Endothelial cell of umbilical vein (primary cell): Measurements from ENCODE around the gene FZD10. TPM values are rescaled to one million over a fixed set of nuclear protein-coding genes. Genes with fewer than 3 reads are reported as not detected.

Source experiments
- BruUV-seq: library from RNA; stranded (reverse); fragments of 400-500 nt; replicated peaks from 2 replicates; lab custom pipeline; 2021; lab: Mats Ljungman, UMichigan
- CTCF ChIA-PET: fragments of 300-600, 350-600 bp; sonication (Branson Sonifier 250); formaldehyde crosslinking; loops from one replicate; lab custom pipeline; 2021; ENCODE audit warnings: antibody characterized with exemption, inconsistent platforms; lab: Charles Lee
- POLR2A ChIA-PET: fragments of 300-600, 350-600 bp; sonication (Branson Sonifier 250); formaldehyde crosslinking; loops from one replicate; lab custom pipeline; 2021; ENCODE audit warnings: antibody characterized with exemption, inconsistent platforms; lab: Charles Lee
- DNase-seq: peaks from one replicate; pipeline ENCODE4 v3.0.0-alpha.2; 2011; ENCODE audit warnings: low read depth, low spot score
- FAIRE-seq: peaks from 2 replicates; lab custom pipeline; 2011; peaks lifted over from hg19 to GRCh38; lab: Jason Lieb, UNC
- H2AFZ ChIP-seq: 2 replicates; pipeline ENCODE4 v1.6.0; 2012; ENCODE audit warnings: low read depth, low read length, control low read depth, inconsistent platforms
- H3K27ac ChIP-seq: 2 replicates; pipeline ENCODE4 v1.5.1; 2011; ENCODE audit warnings: low read depth, mild to moderate bottlenecking, control low read depth, low read length, moderate library complexity; ENCODE audit not compliant: insufficient read depth
- H3K27me3 ChIP-seq, 2 experiments: 2 replicates each; pipeline versions ENCODE4 v1.6.0 to v1.6.1; 2011; ENCODE audit warnings: low read length in 2 of 2, mixed read lengths in 1 of 2; ENCODE audit not compliant: control insufficient read depth in 2 of 2, insufficient read depth in 2 of 2
- H3K36me3 ChIP-seq, 2 experiments: 2 replicates in 1 of 2; 3 replicates in 1 of 2; pipeline ENCODE4 v1.5.1; 2011; ENCODE audit warnings: low read length in 2 of 2, mild to moderate bottlenecking in 1 of 2, moderate library complexity in 1 of 2; ENCODE audit not compliant: control insufficient read depth in 2 of 2, insufficient read depth in 2 of 2; ENCODE audit errors: extremely low read depth in 1 of 2
- H3K4me1 ChIP-seq: 3 replicates; pipeline ENCODE4 v1.5.1; 2011; ENCODE audit warnings: mild to moderate bottlenecking, low read length; ENCODE audit not compliant: control insufficient read depth, insufficient read depth; ENCODE audit errors: extremely low read depth
- H3K4me2 ChIP-seq: 2 replicates; pipeline ENCODE4 v1.6.1; 2011; ENCODE audit warnings: low read length, control low read depth, mixed read lengths; ENCODE audit not compliant: insufficient read depth
- H3K4me3 ChIP-seq, 3 experiments: fragments of 200-600 bp in 1 of 3; sonication (generic), shearing (Covaris generic) in 1 of 3; replicated peaks in 1 of 3; 2 replicates each; pipeline ENCODE4 v1.5.1; 2011 to 2016; ENCODE audit warnings: control low read depth in 3 of 3, low read length in 3 of 3, mild to moderate bottlenecking in 2 of 3, inconsistent platforms in 1 of 3, low read depth in 1 of 3, moderate library complexity in 1 of 3; ENCODE audit not compliant: insufficient read depth in 1 of 3
- H3K79me2 ChIP-seq: 2 replicates; pipeline ENCODE4 v1.6.0; 2012; ENCODE audit warnings: low read length, inconsistent platforms; ENCODE audit not compliant: control insufficient read depth, insufficient read depth
- H3K9ac ChIP-seq: replicated peaks from 2 replicates; pipeline ENCODE3; 2011; ENCODE audit warnings: low read length, control low read depth; ENCODE audit not compliant: insufficient read depth; ENCODE audit errors: extremely low read depth
- H3K9me1 ChIP-seq: replicated peaks from 3 replicates; pipeline ENCODE4 v1.6.0; 2011; ENCODE audit warnings: mild to moderate bottlenecking, low read length; ENCODE audit not compliant: control insufficient read depth, insufficient read depth; ENCODE audit errors: extremely low read depth
- H3K9me3 ChIP-seq: replicated peaks from 2 replicates; pipeline ENCODE4 v1.5.1; 2012; ENCODE audit warnings: low read length, inconsistent platforms; ENCODE audit not compliant: control insufficient read depth, insufficient read depth
- H4K20me1 ChIP-seq: replicated peaks from 2 replicates; pipeline ENCODE3; 2011; ENCODE audit warnings: mild to moderate bottlenecking, low read length; ENCODE audit not compliant: control insufficient read depth, insufficient read depth; ENCODE audit errors: extremely low read depth
- EZH2 ChIP-seq: IDR thresholded peaks from 2 replicates; pipeline ENCODE4 v1.6.1; 2012; ENCODE audit warnings: borderline replicate concordance, low read depth, mild to moderate bottlenecking, moderate library complexity, low read length, inconsistent platforms; ENCODE audit not compliant: severe bottlenecking
- FOS ChIP-seq: IDR thresholded peaks from 2 replicates; pipeline ENCODE4 v1.6.1; 2011; ENCODE audit warnings: mild to moderate bottlenecking, low read length, moderate library complexity, borderline replicate concordance; ENCODE audit not compliant: insufficient read depth
- GATA2 ChIP-seq: IDR thresholded peaks from 2 replicates; pipeline ENCODE4 v1.7.0; 2011; ENCODE audit warnings: low read depth, mild to moderate bottlenecking, moderate library complexity, mixed read lengths, low read length; ENCODE audit not compliant: insufficient read length, insufficient read depth
- JUN ChIP-seq: IDR thresholded peaks from 2 replicates; pipeline ENCODE4 v1.6.1; 2011; ENCODE audit warnings: borderline replicate concordance, low read depth; ENCODE audit not compliant: insufficient read length, insufficient read depth
- MYC ChIP-seq: IDR thresholded peaks from one replicate; pipeline ENCODE4 v1.6.1; 2011; ENCODE audit warnings: mild to moderate bottlenecking, low read depth, low read length
- POLR2A ChIP-seq: IDR thresholded peaks from 2 replicates; pipeline ENCODE4 v1.6.1; 2012; ENCODE audit warnings: low read depth, mild to moderate bottlenecking, control low read depth, low read length
- POLR2AphosphoS5 ChIP-seq: IDR thresholded peaks from 2 replicates; pipeline ENCODE4 v1.6.1; 2012; ENCODE audit warnings: low read depth, mild to moderate bottlenecking, control low read depth, low read length, moderate library complexity; ENCODE audit not compliant: insufficient read depth
- dilution Hi-C: fragments of 300-500 bp; cut with MboI; formaldehyde crosslinking; loops from one replicate; pipeline ENCODE4 v1.15.0; 2019; ENCODE audit warnings: low sequenced_read_pairs; ENCODE audit not compliant: extremely low pct_ligation_motif_present
- intact Hi-C: fragments of 100-400 bp; cut with micrococcal nuclease; formaldehyde crosslinking; loops from one replicate; pipeline ENCODE4 v1.10.0; 2022
- polyA plus RNA-seq, 4 experiments: library from polyadenylated mRNA; depleted of rRNA in 3 of 4; stranded (reverse) in 3 of 4; unstranded in 1 of 4; fragments of >200 nt; gene quantifications; 2 replicates each; pipeline versions ENCODE4 v1.2.1 to v1.2.3, GENCODE V29; 2011 to 2012; ENCODE audit warnings: missing spikeins in 1 of 4
- total RNA-seq: library from RNA; stranded (reverse); gene quantifications from 2 replicates; pipeline ENCODE4 v1.2.3, GENCODE V29; 2021
- TF ChIP-seq, protein P1 (sequence below): IDR thresholded peaks from 2 replicates; pipeline ENCODE4 v1.6.1; 2011; ENCODE audit not compliant: insufficient read depth, insufficient read length
- TF ChIP-seq, protein P2 (sequence below), 2 donors: IDR thresholded peaks; 1 replicate in 1 of 2; 2 replicates in 1 of 2; pipeline ENCODE4 v1.5.1; 2011; ENCODE audit warnings: low read length in 2 of 2, mild to moderate bottlenecking in 2 of 2, moderate library complexity in 2 of 2, control low read depth in 1 of 2, inconsistent platforms in 1 of 2, low read depth in 1 of 2; ENCODE audit not compliant: insufficient read depth in 1 of 2; ENCODE audit errors: extremely low read depth in 1 of 2

Gene FZD10
- total and polyA plus RNA-seq, 2 donors (not counting 3 experiments of a cell fraction or from before 2014, with no cell fraction given): not detected

DNA sequence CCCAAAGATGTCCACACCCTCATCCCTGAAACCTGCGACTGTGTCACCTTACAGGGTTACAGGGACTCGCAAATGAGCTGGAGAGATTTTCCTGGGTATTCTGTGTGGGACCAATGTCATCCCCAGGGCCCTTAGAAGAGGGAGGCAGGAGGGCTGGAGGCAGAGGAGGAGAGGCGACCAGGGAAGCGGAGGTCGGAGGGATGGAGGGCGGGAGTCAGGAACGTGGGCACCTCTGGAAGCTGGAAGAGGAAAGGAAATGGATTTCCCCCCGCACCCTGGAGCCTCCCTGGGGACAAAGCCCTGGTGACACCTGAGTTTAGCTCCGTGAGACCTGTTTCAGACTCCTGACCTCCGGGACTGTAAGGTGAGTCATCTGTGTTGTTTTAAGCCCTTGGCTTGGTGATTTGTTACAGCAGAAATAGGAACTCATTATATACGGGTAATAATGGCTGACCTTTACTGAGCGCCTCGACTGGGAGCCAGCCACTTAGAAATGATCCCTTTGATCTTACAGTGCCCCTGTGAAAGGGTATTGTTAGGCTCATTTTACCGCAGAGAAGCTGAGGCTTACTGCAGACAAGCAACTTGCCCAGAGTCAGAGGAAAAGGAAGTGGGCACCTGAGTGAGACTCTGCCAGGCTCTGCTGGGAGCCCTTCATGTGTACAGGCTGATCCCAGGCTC, 29.3 kb upstream of the FZD10 start:
- no peak overlapping the region for H3K27ac ChIP-seq
- no TSS peak for BruUV-seq

More for the DNA sequence above, 29.3 kb upstream of the FZD10 start:
- H3K9ac ChIP-seq: no peak overlapping the region
- no peak overlapping the region for H3K4me3 ChIP-seq
- peaks cover 12% of the 10 kb centered on the region for H3K9me3 ChIP-seq
- no peaks in the 10 kb centered on the region for H3K79me2 ChIP-seq
- no peaks in the 10 kb centered on the region for H3K36me3 ChIP-seq
- intact Hi-C loops (no loop called here), dilution Hi-C loops (no loop called here)
- TF ChIP-seq POLR2A: no peak
- TF ChIP-seq, protein P1, sequence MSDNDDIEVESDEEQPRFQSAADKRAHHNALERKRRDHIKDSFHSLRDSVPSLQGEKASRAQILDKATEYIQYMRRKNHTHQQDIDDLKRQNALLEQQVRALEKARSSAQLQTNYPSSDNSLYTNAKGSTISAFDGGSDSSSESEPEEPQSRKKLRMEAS: no peak
- no peak for TF ChIP-seq GATA2
- TF ChIP-seq MYC: no peak
- no peak for TF ChIP-seq JUN
- no peak for TF ChIP-seq EZH2
- no peak for TF ChIP-seq POLR2AphosphoS5
- TF ChIP-seq, protein P2, sequence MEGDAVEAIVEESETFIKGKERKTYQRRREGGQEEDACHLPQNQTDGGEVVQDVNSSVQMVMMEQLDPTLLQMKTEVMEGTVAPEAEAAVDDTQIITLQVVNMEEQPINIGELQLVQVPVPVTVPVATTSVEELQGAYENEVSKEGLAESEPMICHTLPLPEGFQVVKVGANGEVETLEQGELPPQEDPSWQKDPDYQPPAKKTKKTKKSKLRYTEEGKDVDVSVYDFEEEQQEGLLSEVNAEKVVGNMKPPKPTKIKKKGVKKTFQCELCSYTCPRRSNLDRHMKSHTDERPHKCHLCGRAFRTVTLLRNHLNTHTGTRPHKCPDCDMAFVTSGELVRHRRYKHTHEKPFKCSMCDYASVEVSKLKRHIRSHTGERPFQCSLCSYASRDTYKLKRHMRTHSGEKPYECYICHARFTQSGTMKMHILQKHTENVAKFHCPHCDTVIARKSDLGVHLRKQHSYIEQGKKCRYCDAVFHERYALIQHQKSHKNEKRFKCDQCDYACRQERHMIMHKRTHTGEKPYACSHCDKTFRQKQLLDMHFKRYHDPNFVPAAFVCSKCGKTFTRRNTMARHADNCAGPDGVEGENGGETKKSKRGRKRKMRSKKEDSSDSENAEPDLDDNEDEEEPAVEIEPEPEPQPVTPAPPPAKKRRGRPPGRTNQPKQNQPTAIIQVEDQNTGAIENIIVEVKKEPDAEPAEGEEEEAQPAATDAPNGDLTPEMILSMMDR (IDR thresholded peaks at IDR 0.05; ENCODE audit: extremely low read depth in 1 of 2, insufficient read depth in 1 of 2, low read depth in 1 of 2, low read length in 2 of 2): no peak
- no peak for TF ChIP-seq FOS
- no peaks in the 10 kb centered on the region for H3K9me1 ChIP-seq
- no peak overlapping the region for H3K4me2 ChIP-seq
- DNase-seq (no peak), FAIRE-seq (no peak)
- ChIA-PET POLR2A (no interaction called here), CTCF (no interaction called here)
- H2AFZ ChIP-seq: no peak overlapping the region
- no peaks in the 10 kb centered on the region for H3K27me3 ChIP-seq
- H3K4me1 ChIP-seq: no peaks in the 10 kb centered on the region
- H4K20me1 ChIP-seq: no peaks in the 10 kb centered on the region
